NCI-H82 (cell line): ENCODE results near the gene KIF26B.
"Not testable (repeated sequence)": the region's sequence is repeated elsewhere in the genome, so short reads cannot be mapped to it uniquely, and the experiment has no call there.

ENCODE experiments used
- DNase-seq: peaks from one replicate; lab custom pipeline; 2025; lab: John Stamatoyannopoulos, UW

KIF26B gene

DNA sequence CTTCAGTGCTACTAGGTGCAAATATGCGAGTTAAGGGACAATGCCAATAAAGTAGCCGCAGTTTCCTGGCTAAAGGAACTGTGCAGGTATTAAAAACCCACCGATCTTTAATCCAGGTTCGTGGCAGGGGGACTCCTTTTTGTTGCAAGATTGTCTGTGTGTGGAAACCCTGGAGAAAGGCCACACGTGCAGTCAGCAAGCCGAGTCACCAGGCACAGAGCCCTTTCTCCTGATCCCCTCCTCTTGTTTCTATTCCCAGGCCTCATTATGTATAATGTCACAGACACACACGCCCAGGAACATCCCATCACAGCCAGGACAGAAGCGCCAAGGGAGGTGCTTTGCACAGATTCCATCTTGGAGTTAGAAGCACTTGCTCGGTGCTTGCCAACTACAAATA lies 528.9 kb downstream of the KIF26B start:
- DNase-seq, result no peak

DNA sequence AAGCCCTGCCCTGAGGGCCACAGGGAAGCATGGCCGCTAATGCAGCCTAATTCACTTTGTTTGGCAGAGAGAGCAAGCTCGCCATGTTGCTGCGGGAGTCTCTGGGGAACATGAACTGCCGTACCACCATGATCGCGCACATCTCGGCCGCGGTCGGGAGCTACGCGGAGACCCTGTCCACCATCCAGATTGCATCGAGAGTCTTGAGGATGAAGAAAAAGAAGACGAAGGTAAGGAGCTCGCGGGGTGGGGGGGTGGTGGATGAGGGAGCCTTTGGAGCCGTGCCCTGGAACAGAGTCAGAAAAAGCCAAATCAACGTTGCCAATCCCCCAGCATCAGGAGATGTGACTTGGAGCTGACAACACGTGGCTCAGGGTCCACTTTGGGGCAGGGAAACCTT lies 529.4 kb downstream of the KIF26B start:
- no peak for DNase-seq

DNA sequence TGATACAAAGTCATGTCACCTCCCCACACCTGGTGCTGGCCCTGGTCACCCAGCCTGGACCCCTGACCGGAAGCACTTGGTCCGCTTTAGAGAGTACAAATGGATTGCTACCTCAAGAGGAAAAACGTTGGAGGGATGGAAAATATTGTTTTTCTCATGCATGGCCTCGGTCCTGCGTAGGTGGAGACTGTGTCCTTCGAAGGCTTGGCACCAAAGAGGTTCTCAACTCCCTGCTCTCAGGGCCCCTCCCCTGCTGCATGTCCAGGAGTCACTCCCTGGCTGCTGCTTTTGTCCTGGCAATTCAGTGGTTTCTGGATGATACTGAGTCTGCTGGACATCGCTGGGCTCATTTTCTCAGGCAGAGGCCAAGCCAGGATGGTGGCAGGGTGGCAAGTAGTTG lies 529.8 kb downstream of the KIF26B start:
- DNase-seq, result no peak

DNA sequence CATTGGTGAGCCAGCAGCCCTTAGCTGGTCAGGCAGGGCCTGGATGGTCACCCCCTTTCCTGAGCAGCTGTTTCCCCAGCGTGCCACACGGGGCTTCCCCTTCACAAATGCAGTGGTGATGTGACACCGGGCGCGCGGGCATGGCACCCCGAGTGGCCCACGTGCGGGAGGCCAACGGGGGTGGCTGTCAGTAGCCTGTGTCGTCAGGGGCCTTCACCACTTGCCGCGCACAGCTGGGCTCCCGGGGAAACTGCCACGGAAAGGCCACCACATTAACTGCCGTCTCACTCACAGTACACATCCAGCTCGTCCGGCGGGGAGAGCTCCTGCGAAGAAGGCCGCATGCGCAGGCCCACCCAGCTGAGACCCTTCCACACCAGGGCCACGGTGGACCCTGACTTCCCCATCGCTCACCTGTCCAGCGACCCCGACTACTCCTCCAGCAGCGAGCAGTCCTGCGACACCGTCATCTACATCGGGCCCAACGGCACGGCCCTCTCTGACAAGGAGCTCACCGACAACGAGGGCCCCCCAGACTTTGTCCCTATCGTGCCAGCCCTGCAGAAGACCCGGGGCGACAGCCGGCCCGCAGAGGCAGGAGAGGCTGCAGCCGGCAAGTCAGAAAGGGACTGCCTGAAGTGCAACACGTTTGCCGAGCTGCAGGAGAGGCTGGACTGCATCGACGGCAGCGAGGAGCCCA lies 530.5 kb downstream of the KIF26B start:
- DNase-seq, result no peak

DNA sequence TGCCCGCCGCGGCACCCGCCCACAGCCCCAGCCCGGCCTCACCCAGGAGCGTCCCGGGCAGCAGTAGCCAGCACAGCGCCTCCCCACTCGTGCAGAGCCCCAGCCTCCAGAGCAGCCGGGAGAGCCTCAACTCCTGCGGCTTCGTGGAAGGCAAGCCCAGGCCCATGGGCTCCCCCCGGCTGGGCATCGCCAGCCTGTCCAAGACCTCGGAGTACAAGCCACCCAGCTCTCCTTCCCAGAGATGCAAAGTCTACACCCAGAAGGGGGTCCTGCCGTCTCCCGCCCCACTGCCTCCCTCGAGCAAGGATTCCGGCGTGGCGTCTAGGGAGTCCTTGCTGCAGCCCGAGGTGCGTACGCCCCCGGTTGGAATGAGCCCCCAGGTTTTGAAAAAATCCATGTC lies 531.2 kb downstream of the KIF26B start:
- DNase-seq, result no peak

DNA sequence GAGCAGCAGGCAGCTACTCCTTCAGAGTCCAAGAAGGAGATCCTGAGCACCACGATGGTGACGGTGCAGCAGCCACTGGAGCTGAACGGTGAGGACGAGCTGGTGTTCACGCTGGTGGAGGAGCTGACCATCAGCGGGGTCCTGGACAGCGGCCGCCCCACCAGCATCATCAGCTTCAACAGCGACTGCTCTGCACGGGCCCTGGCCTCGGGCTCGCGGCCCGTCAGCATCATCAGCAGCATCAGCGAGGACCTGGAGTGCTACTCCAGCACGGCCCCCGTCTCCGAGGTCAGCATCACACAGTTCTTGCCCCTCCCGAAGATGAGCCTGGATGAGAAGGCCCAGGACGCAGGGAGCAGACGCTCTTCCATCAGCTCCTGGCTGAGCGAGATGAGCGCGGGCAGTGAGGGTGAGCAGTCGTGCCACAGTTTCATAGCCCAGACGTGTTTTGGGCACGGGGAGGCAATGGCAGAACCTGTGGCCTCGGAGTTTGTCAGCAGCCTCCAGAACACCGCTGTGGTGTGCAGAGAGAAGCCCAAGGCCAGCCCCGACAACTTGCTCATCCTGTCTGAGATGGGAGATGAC lies 531.8 kb downstream of the KIF26B start:
- no peak for DNase-seq

DNA sequence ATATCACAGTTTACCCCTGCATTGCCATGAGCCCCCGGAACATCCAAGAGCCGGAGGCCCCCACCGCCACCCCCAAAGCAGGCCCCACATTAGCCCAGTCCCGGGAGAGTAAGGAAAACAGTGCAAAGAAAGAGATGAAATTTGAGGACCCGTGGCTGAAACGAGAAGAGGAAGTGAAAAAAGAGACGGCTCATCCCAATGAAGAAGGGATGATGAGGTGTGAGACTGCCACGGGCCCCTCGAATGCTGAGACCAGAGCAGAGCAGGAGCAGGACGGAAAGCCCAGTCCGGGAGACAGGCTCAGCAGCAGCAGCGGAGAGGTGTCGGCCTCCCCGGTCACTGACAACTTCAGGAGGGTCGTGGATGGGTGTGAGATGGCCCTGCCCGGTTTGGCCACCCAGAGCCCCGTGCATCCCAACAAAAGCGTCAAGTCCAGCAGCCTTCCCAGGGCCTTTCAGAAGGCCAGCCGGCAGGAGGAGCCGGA lies 532.4 kb downstream of the KIF26B start:
- DNase-seq, result no peak

DNA sequence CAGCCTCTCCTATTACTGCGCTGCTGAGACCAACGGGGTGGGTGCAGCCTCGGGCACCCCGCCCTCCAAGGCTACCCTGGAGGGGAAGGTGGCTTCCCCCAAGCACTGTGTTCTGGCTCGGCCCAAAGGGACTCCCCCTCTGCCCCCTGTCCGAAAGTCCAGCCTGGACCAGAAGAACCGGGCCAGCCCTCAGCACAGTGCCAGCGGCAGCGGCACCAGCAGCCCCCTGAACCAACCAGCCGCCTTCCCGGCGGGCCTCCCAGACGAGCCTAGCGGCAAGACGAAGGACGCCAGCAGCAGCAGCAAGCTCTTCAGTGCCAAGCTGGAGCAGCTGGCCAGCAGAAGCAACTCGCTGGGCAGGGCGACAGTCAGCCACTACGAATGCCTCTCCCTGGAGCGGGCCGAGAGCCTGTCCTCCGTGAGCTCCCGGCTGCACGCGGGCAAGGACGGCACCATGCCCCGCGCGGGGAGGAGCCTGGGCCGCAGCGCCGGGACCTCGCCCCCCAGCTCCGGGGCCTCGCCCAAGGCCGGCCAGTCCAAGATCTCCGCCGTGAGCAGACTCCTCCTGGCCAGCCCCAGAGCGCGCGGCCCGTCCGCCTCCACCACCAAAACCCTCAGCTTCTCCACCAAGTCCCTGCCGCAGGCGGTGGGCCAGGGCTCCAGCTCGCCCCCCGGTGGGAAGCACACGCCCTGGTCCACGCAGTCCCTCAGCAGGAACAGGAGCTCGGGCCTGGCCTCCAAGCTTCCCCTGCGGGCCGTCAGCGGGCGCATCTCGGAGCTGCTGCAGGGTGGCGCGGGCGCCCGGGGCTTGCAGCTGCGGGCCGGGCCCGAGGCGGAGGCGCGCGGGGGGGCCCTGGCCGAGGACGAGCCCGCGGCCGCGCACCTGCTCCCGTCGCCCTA lies 533.1 kb downstream of the KIF26B start:
- DNase-seq, result peak; percentile 55

DNA sequence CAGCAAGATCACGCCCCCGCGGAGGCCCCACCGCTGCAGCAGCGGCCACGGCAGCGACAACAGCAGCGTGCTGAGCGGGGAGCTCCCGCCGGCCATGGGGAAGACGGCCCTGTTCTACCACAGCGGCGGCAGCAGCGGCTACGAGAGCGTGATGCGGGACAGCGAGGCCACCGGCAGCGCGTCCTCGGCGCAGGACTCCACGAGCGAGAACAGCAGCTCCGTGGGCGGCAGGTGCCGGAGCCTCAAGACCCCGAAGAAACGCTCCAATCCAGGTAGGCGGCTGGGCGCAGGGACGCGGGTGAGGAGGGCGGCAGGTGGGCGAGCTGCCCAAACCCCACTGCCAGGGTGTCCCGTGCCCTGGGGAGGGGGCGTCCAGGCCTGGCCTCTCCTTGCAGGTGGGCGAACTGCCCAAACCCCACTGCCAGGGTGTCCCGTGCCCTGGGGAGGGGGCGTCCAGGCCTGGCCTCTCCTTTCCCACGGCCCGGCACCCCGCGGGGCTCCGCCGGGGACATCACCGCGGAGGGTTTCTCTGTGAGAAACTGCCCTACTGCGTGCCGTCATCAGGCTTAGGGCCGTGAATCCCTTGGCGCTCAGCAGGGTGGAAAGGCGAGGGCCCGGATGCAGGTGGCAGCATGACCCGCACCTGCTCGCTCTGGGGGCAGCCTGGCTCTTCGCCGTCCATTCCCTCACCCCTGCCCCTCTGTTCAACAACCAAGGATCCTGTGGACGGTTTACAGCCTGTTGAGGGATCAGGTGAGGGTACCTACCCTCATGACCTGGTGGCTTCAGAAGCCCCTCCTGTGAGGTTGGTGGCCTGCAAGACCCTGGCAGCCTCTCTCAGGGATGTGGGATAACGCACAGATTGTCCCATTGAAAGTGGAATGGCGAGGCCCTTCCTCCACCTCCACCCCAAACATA lies 534.0 kb downstream of the KIF26B start:
- no peak for DNase-seq

DNA sequence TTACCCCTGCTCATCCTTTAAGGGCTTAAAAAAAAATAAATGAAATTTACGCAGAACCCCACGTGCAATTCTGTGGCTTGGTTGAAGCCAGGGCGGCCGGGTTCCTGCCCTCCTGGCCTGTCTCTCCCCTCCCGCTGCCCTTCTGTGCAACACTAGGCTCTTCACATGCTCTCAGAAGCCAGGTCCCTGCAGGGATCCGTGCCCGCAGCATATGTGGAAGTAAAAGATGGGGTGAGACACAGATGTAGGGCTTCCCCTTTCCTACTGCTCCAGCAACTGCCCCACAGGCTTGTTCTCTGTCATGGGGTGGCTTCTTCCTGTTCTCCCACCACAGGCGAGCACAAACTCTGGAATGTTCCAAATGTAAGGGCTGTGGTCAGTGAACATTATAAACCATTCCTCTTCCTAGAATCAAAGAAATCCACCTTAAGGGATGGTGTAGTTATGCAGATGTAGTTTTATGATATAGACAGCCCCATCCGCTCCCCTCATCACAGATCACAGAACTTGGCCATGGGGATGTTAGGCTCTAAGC lies 535.4 kb downstream of the KIF26B start:
- DNase-seq, result no peak

DNA sequence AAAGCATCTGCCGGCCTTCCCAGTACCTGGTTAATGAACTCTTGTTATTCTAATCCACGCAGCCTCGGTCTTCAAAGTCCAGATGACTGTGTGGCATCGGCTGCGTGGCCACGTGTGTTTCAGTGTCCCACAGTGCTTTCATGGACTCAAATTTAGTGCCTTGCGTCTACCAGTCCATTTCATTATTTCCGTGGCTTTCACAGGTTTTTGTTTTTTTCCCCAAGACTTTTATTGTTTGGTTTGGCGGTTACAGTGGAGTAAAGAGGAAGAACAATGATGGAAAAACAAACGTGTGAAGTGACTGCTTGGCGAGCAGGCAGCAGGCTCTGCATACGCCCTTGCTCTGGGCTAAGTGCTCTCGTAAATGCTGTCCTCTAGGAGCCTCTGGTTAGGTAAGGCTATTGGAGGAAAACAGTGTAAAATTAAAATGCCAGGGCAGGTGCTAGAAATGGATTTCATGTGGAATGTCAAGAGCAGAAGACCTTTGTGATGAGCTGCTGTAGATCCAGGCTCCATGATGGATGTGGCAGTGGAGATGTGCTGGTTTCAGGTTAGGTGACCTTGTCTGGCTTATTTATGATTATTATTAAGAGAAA lies 536.3 kb downstream of the KIF26B start:
- no peak for DNase-seq

DNA sequence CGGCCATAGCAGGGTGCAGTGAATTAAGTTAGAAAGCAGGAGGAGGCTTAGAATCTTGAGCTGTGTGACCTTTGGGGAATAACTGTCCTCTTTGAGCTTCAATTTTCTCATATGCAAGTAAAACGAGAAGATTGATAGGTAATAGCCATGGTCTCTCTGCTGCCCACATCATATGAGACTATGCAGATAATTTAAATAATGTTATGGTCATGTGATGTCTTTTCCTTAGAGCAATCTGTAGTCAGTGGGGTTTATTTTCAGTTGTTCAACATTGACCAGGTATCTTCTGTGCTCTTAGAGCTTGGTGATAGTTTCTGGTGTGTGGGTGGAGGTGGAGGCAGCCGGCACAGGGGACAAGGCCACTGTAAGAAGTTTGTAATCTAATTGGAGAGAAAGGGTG lies 537.1 kb downstream of the KIF26B start:
- DNase-seq, result no peak

DNA sequence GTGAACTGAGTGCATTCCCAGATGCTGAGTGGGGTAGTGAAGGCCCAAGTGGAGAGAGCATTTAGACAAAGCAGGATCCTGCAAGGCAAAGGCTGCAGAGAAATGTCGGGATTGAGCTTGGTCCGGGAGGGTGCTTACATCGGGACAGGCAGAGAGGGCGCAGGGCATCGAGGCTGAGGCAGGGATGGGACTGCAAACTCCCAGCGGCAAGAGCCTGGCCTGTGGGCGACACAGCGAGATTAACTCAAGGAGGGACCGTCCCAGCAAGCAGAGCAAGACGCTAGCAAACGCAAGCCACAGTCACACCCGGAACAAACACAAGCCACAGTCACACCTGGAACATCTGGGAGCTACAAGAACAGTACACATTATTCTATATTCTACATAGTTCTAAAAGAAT lies 537.5 kb downstream of the KIF26B start:
- no peak for DNase-seq

DNA sequence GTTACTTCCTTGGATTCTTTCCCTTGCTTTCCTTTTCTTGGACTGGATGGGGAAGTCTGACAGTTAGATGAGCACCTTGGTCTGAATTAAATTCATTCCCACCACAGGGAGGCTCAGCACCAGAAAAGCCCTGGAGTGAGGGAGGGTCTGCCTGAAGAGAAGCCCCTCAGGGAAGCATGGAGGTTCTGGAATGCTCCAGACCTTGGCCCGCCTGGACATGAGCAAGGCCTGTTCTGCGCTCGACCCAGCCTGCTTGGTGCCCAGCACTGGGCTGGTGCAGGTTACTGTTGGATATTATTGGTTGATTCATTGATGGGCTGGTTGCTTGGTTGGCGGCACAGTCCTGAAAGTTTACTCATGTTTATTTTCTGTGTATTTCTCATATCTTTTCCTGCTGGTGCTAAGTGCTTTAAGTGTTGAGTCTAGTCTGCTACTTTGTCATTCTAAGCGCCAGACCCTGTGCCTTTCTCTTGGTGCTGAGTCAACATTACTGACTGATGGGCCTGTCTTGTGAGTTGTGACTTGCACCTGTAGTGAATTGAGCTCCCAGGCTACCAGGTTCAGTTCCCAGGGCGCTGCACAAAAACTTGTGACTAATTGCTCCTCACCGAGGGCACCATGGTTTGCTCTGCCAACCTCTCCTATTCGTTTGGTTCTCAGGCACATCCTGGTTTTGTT lies 538.5 kb downstream of the KIF26B start:
- no peak for DNase-seq

DNA sequence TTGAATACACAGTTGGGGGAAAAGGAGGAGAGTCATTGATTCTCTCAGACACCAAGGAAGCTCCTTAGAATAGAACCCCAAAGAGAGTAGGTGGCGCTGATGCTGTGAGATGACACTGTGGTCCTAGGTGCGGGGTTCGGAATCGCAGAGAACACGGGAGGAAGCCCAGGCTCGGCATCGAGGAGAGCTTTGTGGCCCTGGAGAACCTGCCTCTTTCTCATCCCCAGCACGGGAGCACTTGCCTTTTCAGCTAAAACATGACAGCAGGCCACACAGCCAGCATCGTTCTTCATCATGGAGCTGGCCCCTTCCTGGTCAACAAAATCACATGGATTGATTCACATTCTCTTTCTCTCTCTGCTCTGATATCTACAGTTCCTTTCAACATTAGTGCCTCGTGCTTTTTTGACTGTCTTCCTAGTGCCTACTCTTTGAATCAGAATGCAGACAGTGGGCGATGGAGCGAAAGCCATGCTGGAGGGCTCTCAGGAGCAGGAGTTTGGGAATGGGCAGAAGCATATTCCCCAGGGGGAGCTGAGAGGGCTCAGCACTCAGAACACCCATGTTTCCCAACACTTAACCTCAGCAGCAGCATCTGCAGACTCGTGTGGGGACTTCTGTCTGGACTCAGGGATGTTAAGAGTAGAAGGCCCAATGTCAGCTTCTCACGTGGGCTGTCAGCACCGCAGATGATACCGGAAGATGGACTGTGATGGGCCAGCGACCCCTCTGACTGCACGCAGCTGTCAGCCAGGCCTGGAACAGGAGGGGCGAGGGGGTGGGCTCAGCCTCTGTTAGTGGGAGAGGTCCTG lies 539.4 kb downstream of the KIF26B start:
- no peak for DNase-seq

DNA sequence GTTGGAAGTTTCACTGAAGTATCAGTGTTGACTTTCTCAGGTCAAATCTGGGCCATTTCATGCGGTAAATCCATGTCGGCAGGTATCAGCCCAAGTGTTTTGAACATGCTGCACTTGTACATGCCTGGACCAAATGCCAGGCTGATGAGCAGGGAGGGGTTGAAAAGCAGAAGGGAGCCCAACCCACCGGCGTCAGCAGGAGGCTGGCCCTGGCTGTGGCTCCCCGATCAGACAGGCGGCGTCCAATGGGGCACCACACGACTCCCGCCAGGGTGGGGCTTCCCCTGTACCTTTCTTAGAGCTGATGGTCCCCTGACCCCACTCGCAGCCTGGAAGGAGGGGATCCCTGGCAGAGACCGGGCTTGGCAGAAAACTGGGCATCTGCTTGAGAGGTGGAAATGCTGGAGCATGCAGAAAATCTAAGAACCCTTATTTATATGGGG lies 540.0 kb downstream of the KIF26B start:
- DNase-seq, result no peak

DNA sequence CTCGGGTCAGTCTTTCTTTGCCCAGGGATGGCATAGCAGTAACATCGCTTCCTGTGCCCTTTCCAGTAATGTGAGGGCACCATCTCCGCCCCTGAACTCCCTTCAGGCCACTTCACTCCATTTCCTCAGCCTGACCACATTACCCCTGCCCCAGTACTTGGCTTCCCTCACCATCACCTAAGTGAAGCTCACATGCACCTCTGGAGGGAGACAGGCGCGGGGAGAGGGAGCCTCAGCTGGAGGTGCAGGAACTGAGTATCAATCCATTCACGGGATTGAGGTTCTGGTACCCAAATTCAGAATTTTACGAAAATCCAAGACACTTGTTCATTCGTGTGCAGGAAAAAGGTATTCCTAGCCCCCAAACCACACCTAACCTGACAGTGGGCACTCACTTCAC lies 540.4 kb downstream of the KIF26B start:
- DNase-seq, result no peak

DNA sequence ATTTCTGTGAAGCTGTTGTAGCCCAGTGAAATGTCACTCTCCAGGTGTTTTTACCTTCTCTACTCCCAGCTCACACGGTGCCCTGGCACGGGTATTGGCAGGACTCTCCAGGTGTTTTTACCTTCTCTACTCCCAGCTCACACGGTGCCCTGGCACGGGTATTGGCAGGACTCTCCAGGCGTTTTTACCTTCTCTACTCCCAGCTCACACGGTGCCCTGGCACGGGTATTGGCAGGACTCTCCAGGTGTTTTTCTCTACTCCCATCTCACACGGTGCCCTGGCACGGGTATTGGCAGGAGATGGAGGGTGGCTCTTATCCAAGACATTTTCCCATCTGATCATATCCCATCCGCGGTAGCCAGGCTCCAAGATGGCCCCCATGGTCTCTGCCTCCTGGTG lies 540.9 kb downstream of the KIF26B start:
- DNase-seq, result not testable (repeated sequence)

DNA sequence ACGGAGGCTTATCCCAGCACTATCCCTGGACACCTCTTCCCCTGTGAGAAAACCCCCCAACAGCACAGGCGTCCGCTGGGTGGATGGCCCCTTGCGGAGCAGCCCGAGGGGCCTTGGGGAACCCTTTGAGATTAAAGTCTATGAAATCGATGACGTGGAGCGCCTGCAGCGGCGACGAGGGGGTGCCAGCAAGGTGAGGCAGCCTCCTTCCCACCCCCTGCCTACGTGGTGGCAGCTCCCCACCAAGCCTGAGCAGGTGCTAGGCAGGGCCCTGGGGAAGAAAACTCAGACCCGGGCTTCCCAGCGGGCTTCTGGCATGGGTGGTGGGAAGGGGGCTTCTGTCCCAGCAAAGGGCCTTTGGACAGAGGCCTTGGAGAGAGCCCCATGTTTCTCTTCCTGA lies 543.3 kb downstream of the KIF26B start:
- DNase-seq, result no peak

DNA sequence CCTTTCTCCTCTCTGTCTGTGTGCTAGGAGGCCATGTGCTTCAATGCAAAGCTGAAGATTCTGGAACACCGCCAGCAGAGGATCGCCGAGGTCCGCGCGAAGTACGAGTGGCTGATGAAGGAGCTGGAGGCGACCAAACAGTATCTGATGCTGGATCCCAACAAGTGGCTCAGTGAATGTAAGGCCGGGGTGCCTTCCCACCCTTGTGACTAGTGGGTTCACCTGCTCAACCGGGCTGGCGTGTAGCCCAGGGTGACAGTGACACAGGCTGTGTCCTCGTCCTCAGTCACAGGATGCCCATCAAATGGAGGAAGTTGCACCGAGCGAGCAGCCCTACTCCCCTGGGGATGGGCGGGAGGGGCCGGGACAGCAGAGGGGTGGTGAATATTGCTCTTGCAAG lies 544.1 kb downstream of the KIF26B start:
- DNase-seq, result no peak
